ENCODE measurements around the gene PEX14. TPM values are rescaled to one million over a fixed set of nuclear protein-coding genes. Genes with fewer than 3 reads are reported as not detected.
A peak's percentile ranks its signal among the peaks of the same experiment; 100 is the strongest.

Gene PEX14
- total and polyA plus RNA-seq, 9 of the 15 experiments (the other 6 are each of a cell fraction or from before 2014, with no cell fraction given), result 2.6 to 45.7 (median 22.7) TPM

- TF ChIP-seq ZNF511 (CRISPR knock-in tag; IDR thresholded peaks at IDR 0.05) (peak; percentile 89), ERF (CRISPR knock-in tag; IDR thresholded peaks at IDR 0.05) (peak; percentile 86; the same call in 1 of the 2 replicates), MTA1 (IDR thresholded peaks at IDR 0.05; ENCODE audit: borderline replicate concordance) (no peak), ELK1 (CRISPR knock-in tag; IDR thresholded peaks at IDR 0.05) (no peak), POLR2H (tag; IDR thresholded peaks at IDR 0.05; ENCODE audit: low read depth) (peak; percentile 84), THAP12 (CRISPR knock-in tag; IDR thresholded peaks at IDR 0.05) (peak; percentile 58; the same call in 1 of the 2 replicates), ZNF551 (CRISPR knock-in tag; IDR thresholded peaks at IDR 0.05) (no peak), ZNF239 (CRISPR knock-in tag; IDR thresholded peaks at IDR 0.05) (peak; percentile 15; the same call in 1 of the 2 replicates), ZNF224 (CRISPR knock-in tag; IDR thresholded peaks at IDR 0.05) (peak; percentile 80), NR2C1 (IDR thresholded peaks at IDR 0.05) (peak; percentile 92), NR2C1 (tag; IDR thresholded peaks at IDR 0.05) (peak; percentile 96), ZNF384 (IDR thresholded peaks at IDR 0.05; ENCODE audit: low read depth, low read length) (peak; percentile 37; the same call in 1 of the 2 replicates), SAFB (IDR thresholded peaks at IDR 0.05; ENCODE audit: borderline replicate concordance, low read depth, low read length) (0 out of 2 replicates have a peak, but pooled peaks have one; percentile 30), ETS2 (tag; IDR thresholded peaks at IDR 0.05; ENCODE audit: borderline replicate concordance, poor library complexity, severe bottlenecking) (no peak), POLR2A (conservative IDR thresholded peaks at IDR 0.05) (peak; percentile 82), E2F6 (IDR thresholded peaks at IDR 0.05; ENCODE audit: borderline replicate concordance in 1 of 2, extremely low read depth in 1 of 2, insufficient read depth in 1 of 2, insufficient read length in 1 of 2, low read depth in 1 of 2, low read length in 1 of 2, poor library complexity in 1 of 2, severe bottlenecking in 1 of 2) (peak; percentile 89 to 96), NKRF (IDR thresholded peaks at IDR 0.05; ENCODE audit: borderline replicate concordance) (peak; percentile 73; the same call in 1 of the 2 replicates)
These were observed 2.3 kb upstream of the PEX14 start, which contains the start of gene DFFA (continued) for GRCh38 chr1:10472220-10473144.
